GM21526 (cell line): Measurements from ENCODE around the gene GPR27.

Experiments
- ATAC-seq: cut with Tn5 transposase; IDR thresholded peaks from one replicate; pipeline ENCODE4 v1.9.1; 2021; ENCODE audit warnings: moderate library complexity; ENCODE audit not compliant: unreplicated experiment, low FRiP score

The GPR27 gene

GRCh38 chr3:71728632-71729342 is 24.9 kb upstream of the GPR27 start:
- ATAC-seq = no peak

GRCh38 chr3:71732637-71733036 is 21.0 kb upstream of the GPR27 start:
- no peak for ATAC-seq

- no peak for ATAC-seq
Observed at GRCh38 chr3:71733319-71733718, 20.3 kb upstream of the GPR27 start.

GRCh38 chr3:71734881-71735280 is 18.8 kb upstream of the GPR27 start:
- no peak for ATAC-seq

GRCh38 chr3:71742621-71743020 is 11.0 kb upstream of the GPR27 start:
- ATAC-seq = no peak

GRCh38 chr3:71744738-71745137 is 8.9 kb upstream of the GPR27 start:
- ATAC-seq = no peak

GRCh38 chr3:71751602-71752001 is 2.1 kb upstream of the GPR27 start:
- ATAC-seq = no peak

GRCh38 chr3:71752831-71753700 is 589 bp upstream of the GPR27 start:
- ATAC-seq = no peak

- no peak for ATAC-seq
Observed at GRCh38 chr3:71754610-71755253, 1.1 kb downstream of the GPR27 start.

- ATAC-seq = no peak
Observed at GRCh38 chr3:71758091-71758490, 4.4 kb downstream of the GPR27 start.

- ATAC-seq = no peak
Observed at GRCh38 chr3:71759401-71759800, 5.7 kb downstream of the GPR27 start.

GRCh38 chr3:71760140-71760539 is 6.5 kb downstream of the GPR27 start:
- no peak for ATAC-seq

- ATAC-seq = no peak
Observed at GRCh38 chr3:71763426-71763825, 9.8 kb downstream of the GPR27 start.

GRCh38 chr3:71771126-71771525 is 17.5 kb downstream of the GPR27 start:
- ATAC-seq = no peak

GRCh38 chr3:71771884-71772283 is 18.2 kb downstream of the GPR27 start:
- ATAC-seq = no peak

- ATAC-seq = no peak
Observed at GRCh38 chr3:71776538-71776937, 22.9 kb downstream of the GPR27 start.

- no peak for ATAC-seq
Observed at GRCh38 chr3:71778353-71778752, 24.7 kb downstream of the GPR27 start.

GRCh38 chr3:71779674-71780377 is 26.2 kb downstream of the GPR27 start:
- no peak for ATAC-seq

GRCh38 chr3:71780430-71780829 is 26.8 kb downstream of the GPR27 start:
- ATAC-seq = no peak

- ATAC-seq = no peak
Observed at GRCh38 chr3:71783152-71783551, 29.5 kb downstream of the GPR27 start.
